Mucosa of stomach (tissue), 1 donor: ENCODE results near the gene CERK.

Experiments
- H3K27me3 ChIP-seq: one replicate; pipeline ENCODE4 v1.7.0; 2013; ENCODE audit warnings: mild to moderate bottlenecking, low read length; ENCODE audit not compliant: control insufficient read depth, insufficient read depth
- H3K36me3 ChIP-seq: one replicate; pipeline ENCODE4 v1.7.0; 2013; ENCODE audit warnings: low read length; ENCODE audit not compliant: control insufficient read depth, insufficient read depth
- H3K4me1 ChIP-seq: one replicate; pipeline ENCODE4 v1.7.0; 2013; ENCODE audit warnings: mild to moderate bottlenecking, low read length; ENCODE audit not compliant: control insufficient read depth, insufficient read depth
- H3K4me3 ChIP-seq: one replicate; pipeline ENCODE4 v1.7.0; 2013; ENCODE audit warnings: low read length
- H3K9ac ChIP-seq: one replicate; pipeline ENCODE4 v1.7.0; 2013; ENCODE audit warnings: mild to moderate bottlenecking, low read length, moderate library complexity
- H3K9me3 ChIP-seq: one replicate; pipeline ENCODE4 v1.7.0; 2013; ENCODE audit warnings: mild to moderate bottlenecking, low read length, moderate library complexity; ENCODE audit not compliant: control insufficient read depth
- donor health status: Pancreatic carcinoma.

The CERK gene

DNA sequence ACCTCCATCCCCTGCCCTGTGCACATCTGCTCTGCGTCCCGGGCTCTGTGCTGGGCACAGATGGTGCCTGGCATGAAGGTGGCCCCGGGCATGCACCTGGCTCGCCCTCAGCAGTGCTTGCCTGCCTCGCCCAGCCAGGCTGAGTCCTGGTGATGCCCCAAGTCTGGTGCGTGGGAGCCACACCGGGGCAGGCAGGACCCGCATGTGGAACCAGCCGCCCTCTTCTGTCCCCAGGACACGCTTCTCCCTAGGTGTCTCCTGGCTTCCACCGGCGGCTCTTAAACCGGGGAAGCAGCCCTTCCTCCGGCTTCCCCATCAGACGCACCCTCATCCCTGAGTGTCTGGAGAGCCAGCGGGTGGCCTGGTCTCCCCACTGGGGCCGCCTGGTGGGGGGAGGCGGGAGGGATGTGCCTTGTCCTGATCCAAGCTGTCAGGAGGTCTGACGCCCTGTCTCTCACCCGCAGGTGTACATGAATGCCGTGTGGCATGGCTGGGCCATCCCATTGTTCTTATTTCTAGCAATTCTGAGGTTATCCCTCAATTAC lies 72.8 kb downstream of the CERK start:
- Histone ChIP-seq H3K4me1 (peaks cover 16% of the 10 kb centered on the region), H3K9me3 (no peaks in the 10 kb centered on the region), H3K27me3 (no peaks in the 10 kb centered on the region), H3K9ac (no peak overlapping the region), H3K4me3 (no peak overlapping the region), H3K36me3 (peaks cover 8% of the 10 kb centered on the region)

DNA sequence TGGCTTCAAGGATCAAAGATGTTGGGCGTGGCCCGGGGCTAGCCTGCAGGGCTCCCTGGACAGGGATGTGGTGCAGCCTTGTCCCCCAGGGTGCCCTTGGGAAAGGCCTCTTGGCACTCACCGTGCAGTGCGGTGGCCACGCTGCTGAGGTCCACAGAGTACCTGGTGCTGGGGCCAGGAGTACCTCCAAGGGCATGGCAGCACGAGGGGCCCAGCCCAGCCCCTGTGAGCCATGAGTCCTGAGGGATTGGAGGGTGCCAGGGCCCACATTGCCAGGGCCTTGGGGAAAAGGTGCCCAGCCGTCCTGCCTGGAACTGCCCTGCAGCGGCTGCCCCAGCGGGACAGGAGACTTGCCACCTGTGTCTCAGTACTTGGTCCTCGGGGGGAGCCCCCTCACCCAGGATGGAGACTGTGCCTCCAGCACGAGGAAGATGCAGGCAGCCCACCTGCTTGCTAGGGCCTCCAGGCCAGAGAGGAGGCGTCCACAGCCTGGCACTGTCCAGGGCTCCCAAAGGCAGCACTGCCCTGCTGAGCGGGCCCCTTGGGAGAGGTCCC lies 73.7 kb downstream of the CERK start:
- Histone ChIP-seq H3K9me3 (no peaks in the 10 kb centered on the region), H3K9ac (no peak overlapping the region), H3K4me1 (peaks cover 21% of the 10 kb centered on the region), H3K27me3 (no peaks in the 10 kb centered on the region), H3K36me3 (peaks cover 8% of the 10 kb centered on the region), H3K4me3 (no peak overlapping the region)

DNA sequence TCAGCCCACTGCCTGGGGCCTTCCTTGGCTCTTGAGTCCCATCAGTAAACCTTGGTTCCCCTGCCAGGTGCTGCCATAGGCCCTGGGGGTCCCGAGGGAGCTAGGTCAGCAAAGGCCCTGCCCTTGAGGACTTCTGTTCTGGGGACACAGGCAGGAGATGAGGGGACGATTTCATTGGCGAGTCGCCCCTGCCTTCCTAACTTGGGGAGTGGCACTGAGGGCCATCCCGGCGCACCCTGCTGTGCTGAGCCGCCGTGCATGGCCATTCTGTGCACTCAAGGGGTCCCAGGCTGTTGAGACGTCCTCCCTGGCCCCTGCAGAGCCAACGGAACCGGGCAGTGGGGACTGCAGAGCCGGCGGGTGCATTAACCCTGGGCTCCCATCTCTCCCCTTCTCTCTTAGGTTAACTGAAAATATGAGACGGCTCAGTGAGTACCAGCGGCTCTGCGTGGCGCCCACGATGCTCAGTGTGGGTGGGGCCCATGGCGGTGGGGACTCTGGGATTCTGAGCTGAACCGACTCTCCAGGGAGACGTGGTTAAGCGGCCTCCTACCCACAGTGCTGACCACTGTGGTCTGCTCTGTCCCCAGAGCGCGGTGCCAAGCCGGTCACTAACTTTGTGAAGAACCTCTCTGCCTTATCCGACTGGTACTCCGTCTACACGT lies 74.5 kb downstream of the CERK start:
- H3K36me3 ChIP-seq: peaks cover 8% of the 10 kb centered on the region
- no peaks in the 10 kb centered on the region for H3K9me3 ChIP-seq
- H3K4me3 ChIP-seq: no peak overlapping the region
- H3K4me1 ChIP-seq: peaks cover 27% of the 10 kb centered on the region
- no peaks in the 10 kb centered on the region for H3K27me3 ChIP-seq
- H3K9ac ChIP-seq: no peak overlapping the region

DNA sequence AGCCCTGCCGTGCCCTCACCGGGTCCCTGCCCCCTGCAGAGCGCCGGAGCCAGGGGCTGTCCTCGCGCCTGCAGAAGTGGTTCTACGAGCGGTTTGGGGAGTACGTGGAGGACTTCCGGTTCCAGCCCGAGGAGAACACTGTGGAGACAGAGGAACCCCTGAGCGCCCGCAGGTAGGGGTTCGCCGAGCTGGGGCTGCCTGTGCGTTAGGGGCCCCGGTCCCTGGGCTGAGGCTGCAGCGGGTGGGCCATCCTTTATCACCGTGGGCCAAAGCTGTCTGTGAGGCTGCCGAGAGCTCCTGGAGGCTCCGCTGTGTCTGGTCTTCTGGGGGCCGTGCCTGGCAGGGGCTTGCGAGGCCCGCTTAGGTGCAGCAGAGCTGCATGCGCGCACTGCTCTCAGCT lies 75.1 kb downstream of the CERK start:
- H3K36me3 ChIP-seq: peaks cover 8% of the 10 kb centered on the region
- H3K27me3 ChIP-seq: no peaks in the 10 kb centered on the region
- no peaks in the 10 kb centered on the region for H3K9me3 ChIP-seq
- peaks cover 27% of the 10 kb centered on the region for H3K4me1 ChIP-seq
- H3K9ac ChIP-seq: no peak overlapping the region
- no peak overlapping the region for H3K4me3 ChIP-seq

DNA sequence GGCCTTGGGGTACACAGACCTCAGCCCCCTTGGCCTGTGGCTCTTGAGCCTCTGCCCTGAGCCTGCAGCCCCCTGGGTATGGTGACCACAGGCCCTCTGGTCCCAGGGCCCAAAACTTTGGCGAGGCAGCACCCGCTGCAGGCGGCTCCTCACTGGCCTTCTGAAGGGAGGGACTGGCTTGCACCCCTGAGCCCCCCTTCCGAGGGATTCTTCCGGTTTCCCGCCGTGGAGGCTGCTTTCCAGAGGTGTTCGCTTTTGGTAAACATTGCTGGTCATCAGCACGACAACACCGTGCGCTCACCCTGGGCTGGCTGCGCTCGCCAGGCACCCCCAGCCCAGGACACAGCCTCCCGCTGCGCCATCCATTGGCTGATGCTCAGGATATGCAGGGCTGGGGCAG lies 75.8 kb downstream of the CERK start:
- H3K9me3 ChIP-seq: no peaks in the 10 kb centered on the region

DNA sequence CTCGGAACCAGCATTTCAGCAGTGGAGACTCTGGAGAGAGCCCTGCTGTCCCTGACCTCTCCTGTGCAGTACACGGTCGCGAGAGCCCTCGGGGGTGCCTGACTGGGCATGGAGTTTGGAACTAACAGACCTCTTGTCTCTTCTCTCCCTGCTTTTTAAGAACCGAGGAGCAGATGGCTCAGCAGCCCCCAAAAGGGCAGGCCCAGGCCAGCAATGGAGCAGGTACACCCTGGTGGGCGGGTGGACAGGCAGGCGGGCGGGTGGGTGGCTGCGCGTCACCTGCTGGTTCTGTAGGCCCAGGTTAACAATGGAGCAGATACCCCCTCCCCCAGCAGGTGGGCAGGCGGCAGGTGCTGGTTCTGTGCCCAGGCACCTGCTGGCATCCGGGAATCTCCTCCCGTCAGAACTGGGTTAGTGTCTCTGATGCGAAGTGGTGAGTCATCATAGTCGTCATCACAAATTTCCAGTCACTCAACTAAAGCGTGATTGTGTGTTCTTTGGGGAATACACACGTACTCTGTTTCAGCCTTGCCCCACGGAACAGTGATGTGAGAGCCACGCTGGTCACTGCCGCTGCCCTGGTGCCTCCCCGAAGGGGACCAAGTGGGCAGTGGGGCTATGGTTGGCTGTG lies 76.7 kb downstream of the CERK start:
- Histone ChIP-seq H3K4me1 (peaks cover 27% of the 10 kb centered on the region), H3K9ac (no peak overlapping the region), H3K27me3 (no peaks in the 10 kb centered on the region), H3K4me3 (no peak overlapping the region), H3K9me3 (no peaks in the 10 kb centered on the region), H3K36me3 (no peaks in the 10 kb centered on the region)

More for the DNA sequence above, 75.8 kb downstream of the CERK start:
- no peaks in the 10 kb centered on the region for H3K27me3 ChIP-seq
- peaks cover 27% of the 10 kb centered on the region for H3K4me1 ChIP-seq
- H3K9ac ChIP-seq: no peak overlapping the region
- no peak overlapping the region for H3K4me3 ChIP-seq
- peaks cover 3% of the 10 kb centered on the region for H3K36me3 ChIP-seq

DNA sequence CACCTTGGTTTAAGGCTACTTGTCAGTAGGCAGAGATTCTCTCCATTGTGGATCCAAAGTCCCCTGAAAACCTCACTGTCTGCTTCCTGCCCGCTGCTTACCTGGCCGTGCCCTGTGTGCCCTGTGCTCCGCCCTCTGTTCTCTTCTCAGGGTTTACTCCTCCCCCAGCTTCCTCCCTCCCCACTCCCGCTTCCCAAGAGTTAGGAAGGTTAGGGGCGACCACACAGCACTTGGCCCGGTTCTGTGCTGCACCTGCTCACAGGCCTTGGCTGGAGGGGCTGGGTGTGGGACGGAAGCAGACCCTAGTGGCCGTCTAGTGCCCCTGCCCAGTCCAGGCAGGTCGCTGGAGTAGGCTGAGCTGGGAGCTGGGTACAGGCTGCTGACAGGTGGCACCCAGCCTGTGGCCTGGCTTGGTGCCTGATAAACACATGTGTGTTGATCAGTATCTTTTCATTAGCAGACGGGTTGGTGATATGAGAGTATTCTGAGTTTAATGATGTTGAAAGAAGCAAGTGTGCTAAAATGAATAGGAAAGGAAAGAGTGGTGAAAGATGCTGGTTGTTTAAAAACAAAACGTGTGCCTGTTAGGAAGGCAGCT lies 77.3 kb downstream of the CERK start:
- H3K36me3 ChIP-seq: no peaks in the 10 kb centered on the region
- H3K4me1 ChIP-seq: peaks cover 27% of the 10 kb centered on the region
- H3K27me3 ChIP-seq: no peaks in the 10 kb centered on the region
- H3K9me3 ChIP-seq: no peaks in the 10 kb centered on the region
- no peak overlapping the region for H3K9ac ChIP-seq
- no peak overlapping the region for H3K4me3 ChIP-seq

DNA sequence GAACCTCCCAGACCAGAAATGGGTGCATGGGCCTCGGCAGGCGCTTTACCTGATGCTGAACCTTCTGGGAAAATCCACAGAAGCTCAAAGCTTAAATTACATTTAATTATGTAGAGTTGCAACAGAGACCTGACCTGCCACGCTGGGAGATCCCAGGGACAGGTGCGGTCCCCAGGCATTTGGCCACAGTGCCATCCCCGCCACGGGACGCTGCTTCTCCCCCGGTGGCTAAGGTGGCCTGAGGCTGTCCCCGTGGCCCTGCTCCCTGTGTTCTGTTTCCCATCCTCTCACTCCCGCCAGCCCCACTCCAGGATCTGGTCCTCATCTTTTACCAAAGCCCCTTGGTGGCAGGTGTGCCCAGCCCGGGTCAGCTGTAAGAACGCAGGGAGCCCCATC lies 78.3 kb downstream of the CERK start:
- Histone ChIP-seq H3K4me1 (peaks cover 27% of the 10 kb centered on the region), H3K9me3 (no peaks in the 10 kb centered on the region), H3K36me3 (no peaks in the 10 kb centered on the region), H3K9ac (no peak overlapping the region), H3K4me3 (no peak overlapping the region), H3K27me3 (no peaks in the 10 kb centered on the region)

DNA sequence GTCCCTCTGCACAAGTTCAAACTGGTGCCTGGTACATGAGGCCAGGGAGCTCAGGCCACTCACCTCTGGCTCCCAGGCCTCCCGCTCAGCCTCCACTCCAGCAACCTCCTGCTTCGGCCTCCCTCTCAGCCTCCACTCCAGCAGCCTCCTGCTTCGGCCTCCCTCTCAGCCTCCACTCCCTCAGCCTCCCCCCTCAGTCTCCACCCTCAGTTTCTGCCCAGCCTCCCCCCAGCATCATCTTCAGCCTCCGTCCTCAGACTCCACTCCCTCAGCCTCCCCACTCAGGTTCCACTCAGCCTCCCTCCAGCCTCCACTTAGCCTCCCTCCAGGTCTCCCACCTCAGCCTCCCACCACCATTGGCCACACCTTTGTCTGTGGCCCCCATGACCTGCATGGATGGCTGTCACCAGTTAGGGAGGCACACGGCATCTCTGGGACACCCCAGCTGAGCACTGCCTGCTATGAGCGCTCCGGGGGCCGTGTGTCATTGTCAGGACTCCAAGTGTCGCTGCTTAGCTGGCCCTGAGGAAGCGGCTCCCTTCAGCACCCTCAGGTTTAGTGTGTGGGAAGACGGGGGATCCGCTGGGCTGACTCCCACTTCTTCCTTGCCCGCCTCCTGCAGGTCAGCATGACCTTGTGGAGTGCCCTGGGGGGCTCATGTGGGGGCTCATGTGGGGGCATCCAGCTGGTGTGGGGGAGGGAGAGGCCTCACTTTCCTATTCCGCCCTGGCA lies 78.8 kb downstream of the CERK start:
- Histone ChIP-seq H3K27me3 (no peaks in the 10 kb centered on the region), H3K36me3 (no peaks in the 10 kb centered on the region), H3K4me3 (no peak overlapping the region), H3K4me1 (peaks cover 27% of the 10 kb centered on the region), H3K9me3 (no peaks in the 10 kb centered on the region), H3K9ac (no peak overlapping the region)

DNA sequence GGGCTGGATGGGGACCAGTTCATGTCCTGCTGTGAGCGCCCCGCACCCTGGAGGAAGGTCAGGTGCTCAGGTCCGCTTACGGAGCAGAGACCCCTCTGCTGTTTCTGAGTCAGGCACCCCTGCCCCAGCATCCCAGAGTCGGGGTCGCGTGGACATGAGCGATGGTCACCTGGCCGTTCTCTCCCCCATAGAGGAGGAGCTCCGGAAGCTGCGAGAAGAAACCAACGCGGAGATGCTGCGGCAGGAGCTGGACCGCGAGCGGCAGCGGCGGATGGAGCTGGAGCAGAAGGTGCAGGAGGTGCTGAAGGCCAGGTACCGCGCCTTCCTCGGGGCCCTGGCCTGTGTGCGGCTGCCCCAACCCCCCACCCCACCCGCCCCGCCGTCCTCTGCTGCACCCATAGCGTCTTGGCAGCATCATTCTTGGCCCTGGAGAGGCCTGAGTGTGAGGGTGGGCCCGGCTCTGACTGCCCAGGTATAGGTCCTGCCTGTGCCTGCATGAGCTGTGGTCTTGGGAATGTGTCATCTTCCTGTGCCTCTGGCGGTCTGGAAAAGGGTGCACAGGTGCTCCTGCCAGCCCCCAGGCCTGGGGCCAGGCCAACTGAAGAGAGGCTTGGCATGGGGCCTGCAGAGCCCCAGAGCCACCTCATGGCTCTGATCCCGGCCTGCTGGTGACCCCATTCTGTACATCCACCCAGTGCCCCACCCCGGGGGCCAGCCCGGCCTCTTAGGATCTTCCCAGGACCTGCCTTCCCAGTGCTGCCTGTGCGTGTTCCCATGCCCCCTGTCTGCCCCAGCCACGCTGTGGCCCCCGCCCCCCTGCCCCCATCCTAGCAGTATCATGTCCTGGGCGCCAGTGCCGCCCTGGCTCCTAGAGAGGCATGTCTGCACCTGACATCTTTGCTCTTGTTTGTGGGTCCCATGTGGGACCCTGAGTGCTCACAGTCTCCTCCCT lies 79.8 kb downstream of the CERK start:
- H3K27me3 ChIP-seq: no peaks in the 10 kb centered on the region
- no peaks in the 10 kb centered on the region for H3K36me3 ChIP-seq
- H3K4me3 ChIP-seq: no peak overlapping the region
- peaks cover 34% of the 10 kb centered on the region for H3K4me1 ChIP-seq
- H3K9me3 ChIP-seq: no peaks in the 10 kb centered on the region
- H3K9ac ChIP-seq: no peak overlapping the region

DNA sequence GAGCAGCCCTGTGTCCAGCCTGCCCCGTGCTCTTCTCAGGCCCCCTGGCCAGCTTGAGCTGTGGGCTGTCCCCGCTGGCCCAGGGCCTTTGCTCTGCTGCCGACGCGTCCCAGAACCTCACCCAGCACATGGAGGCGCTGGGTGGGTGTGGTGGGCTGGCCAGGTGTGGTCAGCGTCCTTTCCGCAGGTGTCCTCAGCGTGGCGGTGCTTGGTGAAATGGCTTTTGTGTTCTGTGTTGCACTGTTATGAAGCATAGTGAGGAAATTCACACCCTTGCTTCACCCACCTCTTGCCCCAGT lies 80.4 kb downstream of the CERK start:
- no peaks in the 10 kb centered on the region for H3K36me3 ChIP-seq
- peaks cover 41% of the 10 kb centered on the region for H3K4me1 ChIP-seq

More for the DNA sequence above, 80.4 kb downstream of the CERK start:
- Histone ChIP-seq H3K9me3 (no peaks in the 10 kb centered on the region), H3K27me3 (no peaks in the 10 kb centered on the region), H3K4me3 (no peak overlapping the region), H3K9ac (no peak overlapping the region)
